ENCODE measurements around the gene GMDS. TPM values are rescaled to one million over a fixed set of nuclear protein-coding genes. Genes with fewer than 3 reads are reported as not detected.

GMDS gene
- total RNA-seq, 1 donor from 2014 or later = 30.1 TPM

GRCh38 chr6:2175825-2176224 is 69.6 kb downstream of the GMDS start:
- H3K9me3 Mint-ChIP-seq = peaks cover 12% of the 10 kb centered on the region
- H3K27ac Mint-ChIP-seq = no peak overlapping the region
- no peaks in the 10 kb centered on the region for H3K36me3 Mint-ChIP-seq (ENCODE audit: low read depth)
- no peaks in the 10 kb centered on the region for H3K27me3 Mint-ChIP-seq
- intact Hi-C loops (cut with micrococcal nuclease) = no loop called here
- DNase-seq (no peak), ATAC-seq (ENCODE audit: low read depth) (no peak)
- H3K4me3 Mint-ChIP-seq = no peak overlapping the region
- no peak for TF ChIP-seq CTCF (IDR thresholded peaks at IDR 0.05)
- CTCF ChIA-PET = no interaction called here
- POLR2A ChIA-PET = no interaction called here
- H3K4me1 Mint-ChIP-seq = peaks cover 2% of the 10 kb centered on the region

GRCh38 chr6:2173203-2173961 is 72.0 kb downstream of the GMDS start:
- POLR2A ChIA-PET = no interaction called here
- Mint-ChIP-seq H3K36me3 (ENCODE audit: low read depth) (no peaks in the 10 kb centered on the region), H3K9me3 (peaks cover 11% of the 10 kb centered on the region), H3K27ac (no peak overlapping the region), H3K4me3 (no peak overlapping the region), H3K27me3 (no peaks in the 10 kb centered on the region), H3K4me1 (peaks cover 2% of the 10 kb centered on the region)
- intact Hi-C loops (cut with micrococcal nuclease) = no loop called here
- no peak for TF ChIP-seq CTCF (IDR thresholded peaks at IDR 0.05)
- DNase-seq = no peak
- ATAC-seq (ENCODE audit: low read depth) = no peak
- CTCF ChIA-PET = no interaction called here

GRCh38 chr6:2171728-2172127 is 73.7 kb downstream of the GMDS start:
- CTCF ChIA-PET = no interaction called here
- H3K27ac Mint-ChIP-seq = no peak overlapping the region

GRCh38 chr6:2168480-2168879 is 76.9 kb downstream of the GMDS start:
- peaks cover 3% of the 10 kb centered on the region for H3K9me3 Mint-ChIP-seq
- no peak overlapping the region for H3K4me3 Mint-ChIP-seq
- ChIA-PET POLR2A (no interaction called here), CTCF (no interaction called here)
- H3K27ac Mint-ChIP-seq = no peak overlapping the region
- no peak for TF ChIP-seq CTCF (IDR thresholded peaks at IDR 0.05)
- H3K27me3 Mint-ChIP-seq = no peaks in the 10 kb centered on the region
- no peak for ATAC-seq (ENCODE audit: low read depth)
- H3K36me3 Mint-ChIP-seq (ENCODE audit: low read depth) = no peaks in the 10 kb centered on the region
- peaks cover 2% of the 10 kb centered on the region for H3K4me1 Mint-ChIP-seq
- DNase-seq = no peak
- intact Hi-C loops (cut with micrococcal nuclease) = no loop called here

More at GRCh38 chr6:2171728-2172127, 73.7 kb downstream of the GMDS start:
- no peaks in the 10 kb centered on the region for H3K36me3 Mint-ChIP-seq (ENCODE audit: low read depth)
- no peak for ATAC-seq (ENCODE audit: low read depth)
- DNase-seq = no peak
- no peaks in the 10 kb centered on the region for H3K27me3 Mint-ChIP-seq
- TF ChIP-seq CTCF (IDR thresholded peaks at IDR 0.05) = no peak
- POLR2A ChIA-PET = no interaction called here
- H3K4me3 Mint-ChIP-seq = no peak overlapping the region
- H3K9me3 Mint-ChIP-seq = no peaks in the 10 kb centered on the region
- H3K4me1 Mint-ChIP-seq = peaks cover 2% of the 10 kb centered on the region
- intact Hi-C loops (cut with micrococcal nuclease) = no loop called here

- POLR2A ChIA-PET = no interaction called here
- Mint-ChIP-seq H3K36me3 (ENCODE audit: low read depth) (no peaks in the 10 kb centered on the region), H3K4me1 (peaks cover 15% of the 10 kb centered on the region), H3K27me3 (no peaks in the 10 kb centered on the region), H3K9me3 (peaks cover 3% of the 10 kb centered on the region), H3K27ac (no peak overlapping the region), H3K4me3 (no peak overlapping the region)
- ATAC-seq (ENCODE audit: low read depth) (no peak), DNase-seq (no peak)
- no peak for TF ChIP-seq CTCF (IDR thresholded peaks at IDR 0.05)
- intact Hi-C loops (cut with micrococcal nuclease) = no loop called here
- CTCF ChIA-PET = no interaction called here
Observed at GRCh38 chr6:2166717-2167116, 78.7 kb downstream of the GMDS start.
